ENCODE data around the gene NDST1. TPM values are rescaled to one million over a fixed set of nuclear protein-coding genes. Genes with fewer than 3 reads are reported as not detected.

NDST1 gene
- total and polyA plus RNA-seq, 2 of the 8 experiments (the other 6 are each of a cell fraction or from before 2014, with no cell fraction given), result 27.0 to 72.0 TPM

DNA sequence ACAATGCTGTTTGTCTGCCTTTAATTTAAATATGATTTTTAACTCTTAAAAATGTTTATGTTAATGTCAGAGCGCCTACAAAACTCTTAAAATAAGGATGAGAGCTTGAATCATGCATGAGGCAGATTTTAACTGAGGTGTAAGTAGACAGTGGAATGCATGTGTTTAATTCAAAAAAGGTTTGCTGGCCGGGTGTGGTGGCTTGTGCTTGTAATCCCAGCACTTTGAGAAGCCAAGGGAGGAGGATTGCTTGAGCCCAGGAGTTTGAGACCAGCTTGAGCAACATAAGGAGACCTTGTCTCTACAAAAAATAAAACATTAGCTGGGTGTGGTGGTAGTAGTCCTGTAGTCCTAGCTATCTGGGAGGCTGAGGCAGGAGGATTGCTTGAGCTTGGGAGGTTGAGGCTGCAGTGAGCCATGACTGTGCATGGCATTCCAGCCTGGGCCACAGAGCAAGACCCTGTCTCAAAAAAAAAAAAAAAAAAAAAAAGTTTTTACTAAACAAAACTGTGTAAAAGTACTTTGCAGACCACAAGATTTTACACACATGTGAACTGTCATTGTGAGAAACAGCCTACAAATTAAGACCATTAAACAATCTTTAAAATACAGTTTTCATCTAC, 21.1 kb downstream of the NDST1 start (continued):
- TF ChIP-seq SRF (IDR thresholded peaks at IDR 0.05; ENCODE audit: low read depth, low read length) (no peak), GTF2F1 (IDR thresholded peaks at IDR 0.05; ENCODE audit: borderline replicate concordance, low read depth, low read length) (no peak), SIRT6 (IDR thresholded peaks at IDR 0.05; ENCODE audit: low read length) (no peak), TAF7 (optimal IDR thresholded peaks at IDR 0.05; ENCODE audit: borderline replicate concordance, low read depth, low read length) (no peak), EZH2 (IDR thresholded peaks at IDR 0.05; ENCODE audit: low read depth, low read length, severe bottlenecking) (no peak), SP2 (IDR thresholded peaks at IDR 0.05; ENCODE audit: low read length) (no peak), BRCA1 (IDR thresholded peaks at IDR 0.05; ENCODE audit: low read depth, low read length) (no peak)
